GM12878 (cell line): ENCODE measurements around the gene CMTM1. TPM values are rescaled to one million over a fixed set of nuclear protein-coding genes. Genes with fewer than 3 reads are reported as not detected.

Experiments used
- ATAC-seq: fragments of 200-7000 bp; cut with Tn5 transposase; 3 replicates; pipeline ENCODE4 v1.9.1; 2020; ENCODE audit warnings: mild to moderate bottlenecking, moderate library complexity
- BruUV-seq: library from RNA; stranded (reverse); fragments of 400-500 nt; replicated peaks from 2 replicates; lab custom pipeline; 2021; lab: Mats Ljungman, UMichigan
- CTCF ChIA-PET: fragments of 300-600 bp; sonication (Branson Sonifier 250); formaldehyde crosslinking; extraction: SDS; loops from one replicate; lab custom pipeline; 2021; ENCODE audit warnings: inconsistent platforms; lab: Yijun Ruan, JAX
- POLR2A ChIA-PET: fragments of 350-600 bp; formaldehyde crosslinking; extraction: SDS; loops from one replicate; lab custom pipeline; 2021; ENCODE audit warnings: inconsistent platforms; lab: Charles Lee
- RAD21 ChIA-PET: fragments of 300-600 bp; sonication (Branson Sonifier 250); formaldehyde crosslinking; loops from one replicate; lab custom pipeline; 2023; ENCODE audit warnings: antibody characterized with exemption; ENCODE audit not compliant: unreplicated experiment; lab: Charles Lee
- SMC1A ChIA-PET: fragments of 300-600 bp; sonication (Branson Sonifier 250); formaldehyde crosslinking; loops from one replicate; lab custom pipeline; 2023; ENCODE audit not compliant: unreplicated experiment, uncharacterized antibody; lab: Charles Lee
- DNase-seq: peaks from one replicate; pipeline ENCODE4 v3.0.0-alpha.2; 2011; ENCODE audit warnings: low read depth, low spot score
- FAIRE-seq: peaks from 3 replicates; lab custom pipeline; 2011; peaks lifted over from hg19 to GRCh38; lab: Jason Lieb, UNC
- H2AFZ ChIP-seq: 2 replicates; pipeline ENCODE4 v1.6.0; 2011; ENCODE audit warnings: low read depth, low read length, control low read depth; ENCODE audit not compliant: control insufficient read depth
- H3K27ac ChIP-seq: 2 replicates; pipeline ENCODE4 v1.5.1; 2011; ENCODE audit warnings: control low read depth; ENCODE audit not compliant: control insufficient read depth, insufficient read depth
- H3K27me3 ChIP-seq, 2 experiments: replicated peaks in 1 of 2; 2 replicates each; pipeline versions ENCODE4 v1.6.0 to v1.6.1; 2011; ENCODE audit warnings: low read length in 1 of 2; ENCODE audit not compliant: control insufficient read depth in 2 of 2, insufficient read depth in 2 of 2
- H3K36me3 ChIP-seq, 2 experiments: 2 replicates each; pipeline ENCODE4 v1.5.1; 2011; ENCODE audit warnings: low read length in 1 of 2; ENCODE audit not compliant: control insufficient read depth in 2 of 2, insufficient read depth in 2 of 2
- H3K4me1 ChIP-seq: 2 replicates; pipeline ENCODE4 v1.6.1; 2011; ENCODE audit warnings: mild to moderate bottlenecking, low read length, moderate library complexity, mixed read lengths; ENCODE audit not compliant: control insufficient read depth, insufficient read depth
- H3K4me2 ChIP-seq: 2 replicates; pipeline ENCODE4 v1.6.0; 2011; ENCODE audit warnings: control low read depth; ENCODE audit not compliant: control insufficient read depth, insufficient read depth
- H3K4me3 ChIP-seq: fragments of 200-600 bp; sonication (generic); 2 replicates; pipeline ENCODE4 v1.5.1; 2016
- H3K79me2 ChIP-seq: 2 replicates; pipeline ENCODE4 v1.6.0; 2011; ENCODE audit warnings: low read length; ENCODE audit not compliant: control insufficient read depth, insufficient read depth
- H3K9ac ChIP-seq: 2 replicates; pipeline ENCODE4 v1.8.0; 2011; ENCODE audit warnings: low read length, control low read depth, mixed read lengths; ENCODE audit not compliant: control insufficient read depth, insufficient read depth
- H3K9me3 ChIP-seq: replicated peaks from 3 replicates; pipeline ENCODE4 v1.5.1; 2011; ENCODE audit warnings: mild to moderate bottlenecking, low read length; ENCODE audit not compliant: control insufficient read depth, insufficient read depth
- H4K20me1 ChIP-seq: 2 replicates; pipeline ENCODE4 v1.6.0; 2011; ENCODE audit not compliant: control insufficient read depth, insufficient read depth
- CREB1 ChIP-seq: IDR thresholded peaks from 2 replicates; pipeline ENCODE4 v1.6.1; 2012; ENCODE audit warnings: low read depth, mild to moderate bottlenecking, inconsistent platforms
- CREM ChIP-seq: IDR thresholded peaks from 2 replicates; pipeline ENCODE4 v1.6.1; 2014; ENCODE audit warnings: antibody characterized with exemption, low read depth
- GATAD2B ChIP-seq: fragments of 450-650 bp; conservative IDR thresholded peaks from 2 replicates; pipeline ENCODE4 v1.6.1; 2017; ENCODE audit warnings: low read depth, mild to moderate bottlenecking, moderate library complexity
- KLF5 ChIP-seq: fragments of 450-650 bp; IDR thresholded peaks from 2 replicates; pipeline ENCODE4 v1.6.1; 2014; ENCODE audit warnings: mild to moderate bottlenecking; ENCODE audit not compliant: partially characterized antibody
- NFIC ChIP-seq: IDR thresholded peaks from 2 replicates; pipeline ENCODE4 v1.6.1; 2012; ENCODE audit warnings: low read depth, mild to moderate bottlenecking, inconsistent platforms, low read length, moderate library complexity
- PAX8 ChIP-seq: fragments of 450-650 bp; IDR thresholded peaks from 2 replicates; pipeline ENCODE4 v1.6.1; 2017; ENCODE audit warnings: mild to moderate bottlenecking, moderate library complexity
- SMAD1 ChIP-seq: fragments of 450-650 bp; IDR thresholded peaks from 2 replicates; pipeline ENCODE4 v1.6.1; 2018; ENCODE audit warnings: mild to moderate bottlenecking, low read depth; ENCODE audit not compliant: partially characterized antibody
- TCF3 ChIP-seq: IDR thresholded peaks from 2 replicates; pipeline ENCODE4 v1.6.1; 2012; ENCODE audit warnings: low read depth, mild to moderate bottlenecking, low read length, borderline replicate concordance; ENCODE audit not compliant: insufficient read depth
- ZBED1 ChIP-seq: IDR thresholded peaks from 2 replicates; pipeline ENCODE4 v1.6.1; 2016; ENCODE audit warnings: borderline replicate concordance
- ZSCAN29 ChIP-seq: fragments of 450-650 bp; IDR thresholded peaks from 2 replicates; pipeline ENCODE4 v1.6.1; 2017; ENCODE audit warnings: mild to moderate bottlenecking, moderate library complexity
- WGBS: methylation state at CpG from one replicate; pipeline ENCODE4 v1.1.6; 2016; ENCODE audit warnings: low lambda C conversion rate; ENCODE audit not compliant: insufficient replicate concordance, insufficient coverage; ENCODE audit errors: missing lambda C conversion rate; 5-methylcytosine and 5-hydroxymethylcytosine counted together
- in situ Hi-C: fragments of 300-500 bp; cut with MboI; formaldehyde crosslinking; loops from 9 replicates; pipeline ENCODE4 v1.14.3; 2018; ENCODE audit warnings: mixed read lengths
- intact Hi-C: fragments of 100-400 bp; cut with micrococcal nuclease; formaldehyde crosslinking; loops from one replicate; pipeline ENCODE4 v1.14.2; 2022; ENCODE audit not compliant: unreplicated experiment
- polyA plus RNA-seq, 11 experiments: library from polyadenylated mRNA; depleted of rRNA in 4 of 11; unstranded in 6 of 11; stranded (reverse) in 5 of 11; fragments of >200 nt; fragmentation: Nextera tagmentation in 4 of 11; fragmentation: Illumina TruSeq in 1 of 11; extraction: Ambion mirVana in 4 of 11; extraction: Trizol in 1 of 11; gene quantifications; 1 replicate in 1 of 11; 2 replicates in 10 of 11; pipeline versions ENCODE4 v1.2.1 to v1.2.3, GENCODE V29; 2011 to 2016; ENCODE audit warnings: inconsistent platforms in 2 of 11, missing spikeins in 2 of 11, low read depth in 1 of 11
- total RNA-seq, 4 experiments: library from RNA; depleted of rRNA in 3 of 4; stranded (reverse); fragments of >200 nt in 3 of 4; fragmentation: Illumina TruSeq in 1 of 4; extraction: Trizol in 1 of 4; gene quantifications; 2 replicates each; pipeline versions ENCODE4 v1.2.1 to v1.2.3, GENCODE V29; 2013 to 2021
- TF ChIP-seq, protein P1 (sequence below): fragments of 450-650 bp; IDR thresholded peaks from 2 replicates; pipeline ENCODE4 v1.6.1; 2018; ENCODE audit warnings: mild to moderate bottlenecking, low read depth, moderate library complexity; ENCODE audit not compliant: partially characterized antibody
- TF ChIP-seq, protein P2 (sequence below): fragments of 450-650 bp; formaldehyde crosslinking; IDR thresholded peaks from 2 replicates; pipeline ENCODE4 v1.4.0; 2022; ENCODE audit warnings: mild to moderate bottlenecking, moderate library complexity
- TF ChIP-seq, protein P3 (sequence below): IDR thresholded peaks from 2 replicates; pipeline ENCODE4 v1.6.1; 2011; ENCODE audit warnings: low read depth, mild to moderate bottlenecking, low read length, moderate library complexity, borderline replicate concordance; ENCODE audit errors: extremely low read depth
- TF ChIP-seq, protein P4 (sequence below): IDR thresholded peaks from 2 replicates; pipeline ENCODE4 v1.6.1; 2012; ENCODE audit warnings: low read depth, low read length, improper control_type of control experiment

CMTM1 gene
- total and polyA plus RNA-seq, 10 of the 15 experiments (the other 5 are each of a cell fraction or from before 2014, with no cell fraction given), result 0.09 to 3.0 (median 1.4) TPM; not detected in 2

DNA sequence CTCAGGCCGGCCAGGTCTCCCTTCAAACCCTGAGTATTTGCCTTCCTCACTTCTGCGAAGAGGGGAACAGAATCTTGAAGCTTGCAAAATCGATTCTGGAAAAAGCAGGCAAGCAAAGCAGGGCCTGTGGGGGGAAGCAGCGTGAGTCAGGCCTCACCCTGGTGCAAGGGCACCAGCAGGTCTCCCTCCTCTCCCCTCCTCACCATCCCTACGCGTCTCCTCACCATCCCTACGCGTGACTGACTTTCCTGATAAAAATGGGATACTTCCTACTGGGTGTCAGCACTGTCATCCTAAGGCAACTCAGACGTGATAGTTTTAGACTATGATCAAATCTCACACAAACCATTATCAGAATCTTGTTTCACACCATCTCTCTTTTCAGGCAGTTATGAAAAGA is 50.4 kb downstream of the CMTM1 start:
- WGBS, result 51% methylated on average over 9 of the region's 9 CpGs
- Histone ChIP-seq H3K4me2 (no peak overlapping the region), H3K9ac (no peak overlapping the region), H4K20me1 (no peaks in the 10 kb centered on the region), H3K4me3 (no peak overlapping the region), H2AFZ (no peak overlapping the region), H3K36me3 (peaks cover 0 to 7% of the 10 kb centered on the region in 2 experiments; a peak in 2 of 4 replicates), H3K27ac (no peak overlapping the region), H3K9me3 (no peaks in the 10 kb centered on the region), H3K27me3 (peaks cover 0 to 4% of the 10 kb centered on the region in 2 experiments; a peak in 2 of 4 replicates), H3K79me2 (no peaks in the 10 kb centered on the region), H3K4me1 (no peaks in the 10 kb centered on the region)
- BruUV-seq, result no TSS peak
- ChIA-PET RAD21 (no interaction called here), CTCF (interaction anchor here (1.4 to 4.6 kb wide), 2 partner anchors 9 to 44 kb away, joined by 3 to 32 read pairs; no protein-coding TSS in a partner anchor), POLR2A (no interaction called here), SMC1A (interaction anchor here (0.9 kb wide), 1 partner anchor 9 kb away, joined by 3 read pairs; no protein-coding TSS in a partner anchor)
- FAIRE-seq (no peak), DNase-seq (no peak), ATAC-seq (no peak)
- intact Hi-C loops (no loop called here), in situ Hi-C loops (no loop called here)
- TF ChIP-seq, protein P1, sequence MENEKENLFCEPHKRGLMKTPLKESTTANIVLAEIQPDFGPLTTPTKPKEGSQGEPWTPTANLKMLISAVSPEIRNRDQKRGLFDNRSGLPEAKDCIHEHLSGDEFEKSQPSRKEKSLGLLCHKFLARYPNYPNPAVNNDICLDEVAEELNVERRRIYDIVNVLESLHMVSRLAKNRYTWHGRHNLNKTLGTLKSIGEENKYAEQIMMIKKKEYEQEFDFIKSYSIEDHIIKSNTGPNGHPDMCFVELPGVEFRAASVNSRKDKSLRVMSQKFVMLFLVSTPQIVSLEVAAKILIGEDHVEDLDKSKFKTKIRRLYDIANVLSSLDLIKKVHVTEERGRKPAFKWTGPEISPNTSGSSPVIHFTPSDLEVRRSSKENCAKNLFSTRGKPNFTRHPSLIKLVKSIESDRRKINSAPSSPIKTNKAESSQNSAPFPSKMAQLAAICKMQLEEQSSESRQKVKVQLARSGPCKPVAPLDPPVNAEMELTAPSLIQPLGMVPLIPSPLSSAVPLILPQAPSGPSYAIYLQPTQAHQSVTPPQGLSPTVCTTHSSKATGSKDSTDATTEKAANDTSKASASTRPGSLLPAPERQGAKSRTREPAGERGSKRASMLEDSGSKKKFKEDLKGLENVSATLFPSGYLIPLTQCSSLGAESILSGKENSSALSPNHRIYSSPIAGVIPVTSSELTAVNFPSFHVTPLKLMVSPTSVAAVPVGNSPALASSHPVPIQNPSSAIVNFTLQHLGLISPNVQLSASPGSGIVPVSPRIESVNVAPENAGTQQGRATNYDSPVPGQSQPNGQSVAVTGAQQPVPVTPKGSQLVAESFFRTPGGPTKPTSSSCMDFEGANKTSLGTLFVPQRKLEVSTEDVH, result no peak
- no peak for TF ChIP-seq KLF5
- TF ChIP-seq, protein P2, sequence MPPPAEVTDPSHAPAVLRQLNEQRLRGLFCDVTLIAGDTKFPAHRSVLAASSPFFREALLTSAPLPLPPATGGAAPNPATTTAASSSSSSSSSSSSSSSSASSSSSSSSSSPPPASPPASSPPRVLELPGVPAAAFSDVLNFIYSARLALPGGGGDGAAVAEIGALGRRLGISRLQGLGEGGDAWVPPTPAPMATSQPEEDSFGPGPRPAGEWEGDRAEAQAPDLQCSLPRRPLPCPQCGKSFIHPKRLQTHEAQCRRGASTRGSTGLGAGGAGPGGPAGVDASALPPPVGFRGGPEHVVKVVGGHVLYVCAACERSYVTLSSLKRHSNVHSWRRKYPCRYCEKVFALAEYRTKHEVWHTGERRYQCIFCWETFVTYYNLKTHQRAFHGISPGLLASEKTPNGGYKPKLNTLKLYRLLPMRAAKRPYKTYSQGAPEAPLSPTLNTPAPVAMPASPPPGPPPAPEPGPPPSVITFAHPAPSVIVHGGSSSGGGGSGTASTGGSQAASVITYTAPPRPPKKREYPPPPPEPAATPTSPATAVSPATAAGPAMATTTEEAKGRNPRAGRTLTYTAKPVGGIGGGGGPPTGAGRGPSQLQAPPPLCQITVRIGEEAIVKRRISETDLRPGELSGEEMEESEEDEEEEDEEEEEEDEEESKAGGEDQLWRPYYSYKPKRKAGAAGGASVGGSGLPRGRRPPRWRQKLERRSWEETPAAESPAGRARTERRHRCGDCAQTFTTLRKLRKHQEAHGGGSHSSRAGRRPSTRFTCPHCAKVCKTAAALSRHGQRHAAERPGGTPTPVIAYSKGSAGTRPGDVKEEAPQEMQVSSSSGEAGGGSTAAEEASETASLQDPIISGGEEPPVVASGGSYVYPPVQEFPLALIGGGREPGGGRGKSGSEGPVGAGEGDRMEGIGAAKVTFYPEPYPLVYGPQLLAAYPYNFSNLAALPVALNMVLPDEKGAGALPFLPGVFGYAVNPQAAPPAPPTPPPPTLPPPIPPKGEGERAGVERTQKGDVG, result no peak
- no peak for TF ChIP-seq PAX8
- no peak for TF ChIP-seq TCF3
- TF ChIP-seq SMAD1, result no peak
- no peak for TF ChIP-seq GATAD2B
- TF ChIP-seq, protein P3, sequence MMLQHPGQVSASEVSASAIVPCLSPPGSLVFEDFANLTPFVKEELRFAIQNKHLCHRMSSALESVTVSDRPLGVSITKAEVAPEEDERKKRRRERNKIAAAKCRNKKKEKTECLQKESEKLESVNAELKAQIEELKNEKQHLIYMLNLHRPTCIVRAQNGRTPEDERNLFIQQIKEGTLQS, result no peak
- no peak for TF ChIP-seq ZSCAN29
- TF ChIP-seq, protein P4, sequence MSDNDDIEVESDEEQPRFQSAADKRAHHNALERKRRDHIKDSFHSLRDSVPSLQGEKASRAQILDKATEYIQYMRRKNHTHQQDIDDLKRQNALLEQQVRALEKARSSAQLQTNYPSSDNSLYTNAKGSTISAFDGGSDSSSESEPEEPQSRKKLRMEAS, result no peak
- no peak for TF ChIP-seq NFIC
- no peak for TF ChIP-seq CREB1
- TF ChIP-seq CREM, result no peak
- TF ChIP-seq ZBED1, result no peak
